ENCODE measurements around the gene NR3C2.
"Not testable (repeated sequence)": the region's sequence is repeated elsewhere in the genome, so short reads cannot be mapped to it uniquely, and the experiment has no call there.

The NR3C2 gene

GRCh38 chr4:148090503-148091476 is 351.4 kb downstream of the NR3C2 start:
- no peaks in the 10 kb centered on the region for H3K4me1 ChIP-seq (ENCODE audit: control insufficient read depth in 1 of 2, insufficient read depth in 2 of 2, low read length in 2 of 2)
- H3K27me3 ChIP-seq (ENCODE audit: insufficient read depth, low read length): no peaks in the 10 kb centered on the region
- no peak overlapping the region for H2BK120ac ChIP-seq (ENCODE audit: insufficient read depth, low read length, poor library complexity)
- H4K91ac ChIP-seq (ENCODE audit: low read depth, low read length): no peak overlapping the region
- H3K14ac ChIP-seq (ENCODE audit: low read length): no peak overlapping the region
- H3K36me3 ChIP-seq (ENCODE audit: control insufficient read depth in 1 of 2, insufficient read depth in 2 of 2, low read length in 2 of 2): no peaks in the 10 kb centered on the region
- no peak overlapping the region for H2BK5ac ChIP-seq (ENCODE audit: low read depth, low read length, poor library complexity)
- H3K9ac ChIP-seq (ENCODE audit: low read length): no peak overlapping the region
- no peak overlapping the region for H3K4me2 ChIP-seq (ENCODE audit: low read length)
- no peak overlapping the region for H4K12ac ChIP-seq (ENCODE audit: low read depth, low read length)
- no peak overlapping the region for H2AFZ ChIP-seq (ENCODE audit: insufficient read depth, low read length, poor library complexity)
- no peak overlapping the region for H4K8ac ChIP-seq (ENCODE audit: low read depth, low read length)
- no peak overlapping the region for H3K18ac ChIP-seq (ENCODE audit: low read length)
- no CpG with 5 or more reads among the region's 17 CpGs for WGBS (ENCODE audit: extremely low coverage, insufficient coverage, insufficient read length)
- H3K9me3 ChIP-seq (ENCODE audit: insufficient read depth, low read depth, low read length): peaks cover 6% of the 10 kb centered on the region
- no peak overlapping the region for H3K4me3 ChIP-seq (ENCODE audit: low read depth, low read length)
- H3K4ac ChIP-seq (ENCODE audit: low read depth, low read length): no peak overlapping the region
- no peaks in the 10 kb centered on the region for H3K79me2 ChIP-seq (ENCODE audit: control insufficient read depth, insufficient read depth, low read length, poor library complexity)
- H3K23ac ChIP-seq (ENCODE audit: low read length): no peak overlapping the region
- no peak overlapping the region for H2AK5ac ChIP-seq (ENCODE audit: low read length)
- H3K79me1 ChIP-seq (ENCODE audit: low read length): no peaks in the 10 kb centered on the region
- DNase-seq: no peak
- no peak overlapping the region for H2BK12ac ChIP-seq (ENCODE audit: low read length)
- H3K27ac ChIP-seq (ENCODE audit: low read depth, low read length): no peak overlapping the region

GRCh38 chr4:148090029-148090428 is 352.2 kb downstream of the NR3C2 start:
- no peak overlapping the region for H2BK120ac ChIP-seq (ENCODE audit: insufficient read depth, low read length, poor library complexity)
- H4K12ac ChIP-seq (ENCODE audit: low read depth, low read length): no peak overlapping the region
- H3K4me1 ChIP-seq (ENCODE audit: control insufficient read depth in 1 of 2, insufficient read depth in 2 of 2, low read length in 2 of 2): no peaks in the 10 kb centered on the region
- no peak overlapping the region for H4K91ac ChIP-seq (ENCODE audit: low read depth, low read length)
- H3K9ac ChIP-seq (ENCODE audit: low read length): no peak overlapping the region
- H3K4ac ChIP-seq (ENCODE audit: low read depth, low read length): no peak overlapping the region
- no peak overlapping the region for H2AFZ ChIP-seq (ENCODE audit: insufficient read depth, low read length, poor library complexity)
- no peaks in the 10 kb centered on the region for H3K79me1 ChIP-seq (ENCODE audit: low read length)
- H3K4me2 ChIP-seq (ENCODE audit: low read length): no peak overlapping the region
- no peak overlapping the region for H3K27ac ChIP-seq (ENCODE audit: low read depth, low read length)
- no peak overlapping the region for H2BK5ac ChIP-seq (ENCODE audit: low read depth, low read length, poor library complexity)
- H3K36me3 ChIP-seq (ENCODE audit: control insufficient read depth in 1 of 2, insufficient read depth in 2 of 2, low read length in 2 of 2): no peaks in the 10 kb centered on the region
- no peak overlapping the region for H3K14ac ChIP-seq (ENCODE audit: low read length)
- H4K8ac ChIP-seq (ENCODE audit: low read depth, low read length): no peak overlapping the region
- H3K4me3 ChIP-seq (ENCODE audit: low read depth, low read length): no peak overlapping the region
- H3K27me3 ChIP-seq (ENCODE audit: insufficient read depth, low read length): no peaks in the 10 kb centered on the region
- DNase-seq: no peak
- H3K18ac ChIP-seq (ENCODE audit: low read length): no peak overlapping the region
- no peak overlapping the region for H2AK5ac ChIP-seq (ENCODE audit: low read length)
- no CpG with 5 or more reads among the region's 6 CpGs for WGBS (ENCODE audit: extremely low coverage, insufficient coverage, insufficient read length)
- no peaks in the 10 kb centered on the region for H3K79me2 ChIP-seq (ENCODE audit: control insufficient read depth, insufficient read depth, low read length, poor library complexity)
- no peak overlapping the region for H3K23ac ChIP-seq (ENCODE audit: low read length)
- peaks cover 5% of the 10 kb centered on the region for H3K9me3 ChIP-seq (ENCODE audit: insufficient read depth, low read depth, low read length)
- no peak overlapping the region for H2BK12ac ChIP-seq (ENCODE audit: low read length)

- Histone ChIP-seq H4K12ac (ENCODE audit: low read depth, low read length) (no peak overlapping the region), H3K27me3 (ENCODE audit: insufficient read depth, low read length) (no peaks in the 10 kb centered on the region), H4K8ac (ENCODE audit: low read depth, low read length) (no peak overlapping the region), H3K4me3 (ENCODE audit: low read depth, low read length) (no peak overlapping the region), H3K9ac (ENCODE audit: low read length) (no peak overlapping the region), H3K27ac (ENCODE audit: low read depth, low read length) (no peak overlapping the region), H3K79me1 (ENCODE audit: low read length) (no peaks in the 10 kb centered on the region), H3K18ac (ENCODE audit: low read length) (no peak overlapping the region), H3K23ac (ENCODE audit: low read length) (no peak overlapping the region), H3K9me3 (ENCODE audit: insufficient read depth, low read depth, low read length) (peaks cover 5% of the 10 kb centered on the region), H3K14ac (ENCODE audit: low read length) (no peak overlapping the region), H4K91ac (ENCODE audit: low read depth, low read length) (no peak overlapping the region), H3K36me3 (ENCODE audit: control insufficient read depth in 1 of 2, insufficient read depth in 2 of 2, low read length in 2 of 2) (no peaks in the 10 kb centered on the region), H2AK5ac (ENCODE audit: low read length) (no peak overlapping the region), H2BK120ac (ENCODE audit: insufficient read depth, low read length, poor library complexity) (no peak overlapping the region), H3K79me2 (ENCODE audit: control insufficient read depth, insufficient read depth, low read length, poor library complexity) (no peaks in the 10 kb centered on the region), H2BK5ac (ENCODE audit: low read depth, low read length, poor library complexity) (no peak overlapping the region), H3K4ac (ENCODE audit: low read depth, low read length) (no peak overlapping the region), H3K4me1 (ENCODE audit: control insufficient read depth in 1 of 2, insufficient read depth in 2 of 2, low read length in 2 of 2) (no peaks in the 10 kb centered on the region), H2BK12ac (ENCODE audit: low read length) (no peak overlapping the region), H2AFZ (ENCODE audit: insufficient read depth, low read length, poor library complexity) (no peak overlapping the region), H3K4me2 (ENCODE audit: low read length) (no peak overlapping the region)
- no peak for DNase-seq
- WGBS (ENCODE audit: extremely low coverage, insufficient coverage, insufficient read length): no CpG with 5 or more reads among the region's 6 CpGs
Observed at GRCh38 chr4:148089624-148090023, 352.6 kb downstream of the NR3C2 start.

- not testable (repeated sequence) for H2AFZ ChIP-seq (ENCODE audit: insufficient read depth, low read length, poor library complexity); H3K9me3 ChIP-seq (ENCODE audit: insufficient read depth, low read depth, low read length); H3K4me2 ChIP-seq (ENCODE audit: low read length); H4K91ac ChIP-seq (ENCODE audit: low read depth, low read length); H2BK5ac ChIP-seq (ENCODE audit: low read depth, low read length, poor library complexity); H3K18ac ChIP-seq (ENCODE audit: low read length); H3K14ac ChIP-seq (ENCODE audit: low read length); H2BK12ac ChIP-seq (ENCODE audit: low read length); H3K23ac ChIP-seq (ENCODE audit: low read length); H4K8ac ChIP-seq (ENCODE audit: low read depth, low read length); H2BK120ac ChIP-seq (ENCODE audit: insufficient read depth, low read length, poor library complexity); H3K4ac ChIP-seq (ENCODE audit: low read depth, low read length); DNase-seq; H2AK5ac ChIP-seq (ENCODE audit: low read length); H3K27ac ChIP-seq (ENCODE audit: low read depth, low read length); H3K27me3 ChIP-seq (ENCODE audit: insufficient read depth, low read length); H4K12ac ChIP-seq (ENCODE audit: low read depth, low read length); H3K4me3 ChIP-seq (ENCODE audit: low read depth, low read length); H3K79me2 ChIP-seq (ENCODE audit: control insufficient read depth, insufficient read depth, low read length, poor library complexity); H3K79me1 ChIP-seq (ENCODE audit: low read length); H3K4me1 ChIP-seq (ENCODE audit: control insufficient read depth in 1 of 2, insufficient read depth in 2 of 2, low read length in 2 of 2); H3K9ac ChIP-seq (ENCODE audit: low read length)
- peaks cover 8 to 14% of the 10 kb centered on the region in 2 experiments for H3K36me3 ChIP-seq (ENCODE audit: control insufficient read depth in 1 of 2, insufficient read depth in 2 of 2, low read length in 2 of 2)
- whole genome bisulfite sequencing (ENCODE audit: extremely low coverage, insufficient coverage, insufficient read length): no CpG with 5 or more reads among the region's 4 CpGs
Observed at GRCh38 chr4:148083073-148083472, 359.1 kb downstream of the NR3C2 start.
